ENCODE results near the gene RIPOR3. TPM values are rescaled to one million over a fixed set of nuclear protein-coding genes. Genes with fewer than 3 reads are reported as not detected.
A peak's percentile ranks its signal among the peaks of the same experiment; 100 is the strongest.

Gene RIPOR3
- polyA plus RNA-seq, 2 of the 4 experiments (the other 2 are of a cell fraction): 0.03 to 0.06 TPM

DNA sequence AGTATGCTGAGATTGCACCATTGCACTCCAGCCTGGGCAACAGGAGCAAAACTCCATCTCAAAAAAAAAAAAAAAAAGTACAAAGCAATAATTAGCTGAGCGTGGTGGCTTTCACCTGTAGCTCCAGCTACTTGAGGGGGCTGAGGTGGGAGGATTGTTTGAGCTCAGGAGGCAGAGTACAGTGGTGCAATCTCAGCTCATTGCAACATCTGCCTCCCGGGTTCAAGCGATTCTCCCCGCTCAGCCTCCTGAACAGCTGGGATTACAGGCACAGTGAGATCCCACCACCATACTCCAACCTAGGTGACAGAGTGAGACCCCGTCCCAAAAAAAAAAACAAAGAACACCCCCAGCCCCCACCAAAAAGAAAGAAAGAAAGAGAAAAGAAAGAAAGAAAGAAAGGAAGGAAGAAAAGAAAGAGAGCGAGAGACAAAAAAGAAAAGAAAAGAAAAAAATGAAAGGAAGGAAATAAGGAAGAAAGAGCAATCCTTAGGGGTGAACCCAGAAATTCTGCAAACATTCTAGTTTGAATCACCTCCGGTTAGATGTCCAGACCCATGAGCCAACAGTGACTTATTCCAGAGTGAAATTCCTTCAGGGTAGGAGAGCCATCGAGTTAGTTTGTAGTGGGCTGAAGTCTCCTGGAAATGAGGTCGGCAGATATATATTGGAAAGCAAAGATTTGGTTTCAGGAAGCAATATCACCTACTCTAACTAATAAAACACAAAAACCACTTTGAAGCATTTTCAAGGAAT is 3.2 kb upstream of the RIPOR3 start:
- peaks cover 27% of the 10 kb centered on the region for H3K4me1 ChIP-seq
- 63% methylated on average over 9 of the region's 9 CpGs for WGBS (ENCODE audit: missing lambda C conversion rate)
- peak overlapping the region; percentile 34; the same call in 2 of the 3 replicates for H3K4me2 ChIP-seq
- TF ChIP-seq TP53 (CRISPR knock-in tag; IDR thresholded peaks at IDR 0.05) (no peak), CEBPB (IDR thresholded peaks at IDR 0.05) (0 out of 4 replicates have a peak, but pooled peaks of 1 of the 2 experiments have one; percentile 9)
- DNase-seq (ENCODE audit: low read depth in 1 of 2, low spot score in 1 of 2) (no peak), FAIRE-seq (no peak), ATAC-seq (no peak; a peak in 1 of 6 replicates)
- CTCF ChIA-PET: interaction anchor here (0.5 to 1.8 kb wide), 8 partner anchors 19 to 157 kb away, joined by 3 to 5 read pairs (median 4); no protein-coding TSS in a partner anchor
- POLR2A ChIA-PET: interaction anchor here (0.6 kb wide), 1 partner anchor 49 kb away, joined by 3 read pairs; no protein-coding TSS in a partner anchor
- no peaks in the 10 kb centered on the region for H3K9me3 ChIP-seq
- no peak overlapping the region for H3K4me3 ChIP-seq
- peak overlapping the region in 1 of 2 experiments; percentile 18; a peak in 3 of 6 replicates for H3K27ac ChIP-seq

DNA sequence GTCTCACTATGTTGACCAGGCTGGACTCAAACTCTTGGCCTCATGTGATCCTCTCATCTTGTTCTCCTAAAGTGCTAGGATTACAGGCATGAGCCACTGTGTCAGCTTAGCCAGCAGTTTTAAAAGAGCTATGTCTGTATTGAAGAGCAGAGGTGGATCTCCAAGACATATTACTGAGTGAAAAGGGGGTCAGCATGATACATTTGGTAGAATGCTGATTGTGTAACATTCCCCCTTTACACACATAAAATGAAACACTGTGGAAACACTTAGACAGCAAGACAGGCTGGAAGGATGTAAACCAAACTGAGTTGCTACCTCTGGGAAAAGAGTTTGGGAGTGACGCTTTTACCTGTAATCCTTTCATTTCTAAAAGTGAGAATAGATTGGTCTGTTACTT is 1.7 kb upstream of the RIPOR3 start:
- no peak overlapping the region; a peak in 1 of 6 replicates for H3K27ac ChIP-seq
- WGBS (ENCODE audit: missing lambda C conversion rate): 97% methylated on average over 1 of the region's 1 CpG
- H3K9me3 ChIP-seq: no peaks in the 10 kb centered on the region
- ChIA-PET CTCF (interaction anchor here (0.5 to 1.3 kb wide), 5 partner anchors 15 to 101 kb away, joined by 3 to 5 read pairs (median 4); no protein-coding TSS in a partner anchor), POLR2A (no interaction called here)
- TF ChIP-seq BHLHE40 (IDR thresholded peaks at IDR 0.05; ENCODE audit: low read depth, low read length) (no peak), EHMT2 (IDR thresholded peaks at IDR 0.05; ENCODE audit: low read depth) (no peak), HDAC2 (IDR thresholded peaks at IDR 0.05) (no peak), ZNF302 (CRISPR knock-in tag; IDR thresholded peaks at IDR 0.05) (no peak), HEYL (CRISPR knock-in tag; IDR thresholded peaks at IDR 0.05) (no peak), FOSB (CRISPR knock-in tag; IDR thresholded peaks at IDR 0.05) (no peak), CBX8 (IDR thresholded peaks at IDR 0.05) (no peak), CEBPB (IDR thresholded peaks at IDR 0.05) (no peak), HOXB5 (CRISPR knock-in tag; IDR thresholded peaks at IDR 0.05) (no peak), CHD4 (IDR thresholded peaks at IDR 0.05; ENCODE audit: borderline replicate concordance) (no peak), SMC3 (IDR thresholded peaks at IDR 0.05) (no peak)
- TF ChIP-seq, protein P1, sequence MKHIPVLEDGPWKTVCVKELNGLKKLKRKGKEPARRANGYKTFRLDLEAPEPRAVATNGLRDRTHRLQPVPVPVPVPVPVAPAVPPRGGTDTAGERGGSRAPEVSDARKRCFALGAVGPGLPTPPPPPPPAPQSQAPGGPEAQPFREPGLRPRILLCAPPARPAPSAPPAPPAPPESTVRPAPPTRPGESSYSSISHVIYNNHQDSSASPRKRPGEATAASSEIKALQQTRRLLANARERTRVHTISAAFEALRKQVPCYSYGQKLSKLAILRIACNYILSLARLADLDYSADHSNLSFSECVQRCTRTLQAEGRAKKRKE (CRISPR knock-in tag; IDR thresholded peaks at IDR 0.05; ENCODE audit: low read depth): no peak
- TF ChIP-seq, protein P2, sequence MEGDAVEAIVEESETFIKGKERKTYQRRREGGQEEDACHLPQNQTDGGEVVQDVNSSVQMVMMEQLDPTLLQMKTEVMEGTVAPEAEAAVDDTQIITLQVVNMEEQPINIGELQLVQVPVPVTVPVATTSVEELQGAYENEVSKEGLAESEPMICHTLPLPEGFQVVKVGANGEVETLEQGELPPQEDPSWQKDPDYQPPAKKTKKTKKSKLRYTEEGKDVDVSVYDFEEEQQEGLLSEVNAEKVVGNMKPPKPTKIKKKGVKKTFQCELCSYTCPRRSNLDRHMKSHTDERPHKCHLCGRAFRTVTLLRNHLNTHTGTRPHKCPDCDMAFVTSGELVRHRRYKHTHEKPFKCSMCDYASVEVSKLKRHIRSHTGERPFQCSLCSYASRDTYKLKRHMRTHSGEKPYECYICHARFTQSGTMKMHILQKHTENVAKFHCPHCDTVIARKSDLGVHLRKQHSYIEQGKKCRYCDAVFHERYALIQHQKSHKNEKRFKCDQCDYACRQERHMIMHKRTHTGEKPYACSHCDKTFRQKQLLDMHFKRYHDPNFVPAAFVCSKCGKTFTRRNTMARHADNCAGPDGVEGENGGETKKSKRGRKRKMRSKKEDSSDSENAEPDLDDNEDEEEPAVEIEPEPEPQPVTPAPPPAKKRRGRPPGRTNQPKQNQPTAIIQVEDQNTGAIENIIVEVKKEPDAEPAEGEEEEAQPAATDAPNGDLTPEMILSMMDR (IDR thresholded peaks at IDR 0.05): no peak
- TF ChIP-seq, protein P3, sequence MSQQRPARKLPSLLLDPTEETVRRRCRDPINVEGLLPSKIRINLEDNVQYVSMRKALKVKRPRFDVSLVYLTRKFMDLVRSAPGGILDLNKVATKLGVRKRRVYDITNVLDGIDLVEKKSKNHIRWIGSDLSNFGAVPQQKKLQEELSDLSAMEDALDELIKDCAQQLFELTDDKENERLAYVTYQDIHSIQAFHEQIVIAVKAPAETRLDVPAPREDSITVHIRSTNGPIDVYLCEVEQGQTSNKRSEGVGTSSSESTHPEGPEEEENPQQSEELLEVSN (IDR thresholded peaks at IDR 0.05; ENCODE audit: borderline replicate concordance, low read depth): no peak
- TF ChIP-seq, protein P4, sequence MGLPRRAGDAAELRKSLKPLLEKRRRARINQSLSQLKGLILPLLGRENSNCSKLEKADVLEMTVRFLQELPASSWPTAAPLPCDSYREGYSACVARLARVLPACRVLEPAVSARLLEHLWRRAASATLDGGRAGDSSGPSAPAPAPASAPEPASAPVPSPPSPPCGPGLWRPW (IDR thresholded peaks at IDR 0.05): no peak
- TF ChIP-seq, protein P5, sequence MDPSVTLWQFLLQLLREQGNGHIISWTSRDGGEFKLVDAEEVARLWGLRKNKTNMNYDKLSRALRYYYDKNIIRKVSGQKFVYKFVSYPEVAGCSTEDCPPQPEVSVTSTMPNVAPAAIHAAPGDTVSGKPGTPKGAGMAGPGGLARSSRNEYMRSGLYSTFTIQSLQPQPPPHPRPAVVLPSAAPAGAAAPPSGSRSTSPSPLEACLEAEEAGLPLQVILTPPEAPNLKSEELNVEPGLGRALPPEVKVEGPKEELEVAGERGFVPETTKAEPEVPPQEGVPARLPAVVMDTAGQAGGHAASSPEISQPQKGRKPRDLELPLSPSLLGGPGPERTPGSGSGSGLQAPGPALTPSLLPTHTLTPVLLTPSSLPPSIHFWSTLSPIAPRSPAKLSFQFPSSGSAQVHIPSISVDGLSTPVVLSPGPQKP (IDR thresholded peaks at IDR 0.05; ENCODE audit: low read depth, low read length): no peak
- H3K4me3 ChIP-seq: no peak overlapping the region
- H3K4me2 ChIP-seq: no peak overlapping the region
- ATAC-seq (no peak), DNase-seq (ENCODE audit: low read depth in 1 of 2, low spot score in 1 of 2) (no peak), FAIRE-seq (no peak)
- peaks cover 28% of the 10 kb centered on the region for H3K4me1 ChIP-seq
